WTC11 (cell line): Measurements from ENCODE around the gene HDHD5. TPM values are rescaled to one million over a fixed set of nuclear protein-coding genes. Genes with fewer than 3 reads are reported as not detected.
A peak's percentile ranks its signal among the peaks of the same experiment; 100 is the strongest.

Experiments used
- AR ChIP-seq: fragments of 250-450 bp; sonication (Bioruptor Pico); IDR thresholded peaks from 2 replicates; pipeline ENCODE4 v1.9.0; 2021; ENCODE audit warnings: mild to moderate bottlenecking
- CBFB ChIP-seq: sonication (generic); formaldehyde crosslinking; IDR thresholded peaks from 2 replicates; pipeline ENCODE4 v1.8.1; 2022; ENCODE audit warnings: mild to moderate bottlenecking, low read depth, missing genetic modification reagents
- CREB1 ChIP-seq: sonication (generic); formaldehyde crosslinking; IDR thresholded peaks from 2 replicates; pipeline ENCODE4 v1.8.0; 2023; ENCODE audit warnings: mild to moderate bottlenecking, missing genetic modification reagents
- EMX1 ChIP-seq: fragments of 250-450 bp; sonication (Bioruptor Pico); IDR thresholded peaks from 2 replicates; pipeline ENCODE4 v1.8.0; 2021; ENCODE audit warnings: mild to moderate bottlenecking
- ESRRA ChIP-seq: sonication (generic); formaldehyde crosslinking; IDR thresholded peaks from 2 replicates; pipeline ENCODE4 v1.8.1; 2022; ENCODE audit warnings: mild to moderate bottlenecking, missing genetic modification reagents, borderline replicate concordance
- ETV6 ChIP-seq: sonication (generic); formaldehyde crosslinking; IDR thresholded peaks from 2 replicates; pipeline ENCODE4 v1.8.1; 2022; ENCODE audit warnings: mild to moderate bottlenecking, missing genetic modification reagents
- FOXJ3 ChIP-seq: sonication (generic); formaldehyde crosslinking; IDR thresholded peaks from 2 replicates; pipeline ENCODE4 v1.9.0; 2021; ENCODE audit warnings: missing genetic modification reagents, mild to moderate bottlenecking, borderline replicate concordance
- FOXK1 ChIP-seq: sonication (generic); formaldehyde crosslinking; IDR thresholded peaks from 2 replicates; pipeline ENCODE4 v1.8.0; 2022; ENCODE audit warnings: mild to moderate bottlenecking, moderate library complexity, missing genetic modification reagents
- GRHL2 ChIP-seq: fragments of 250-450 bp; sonication (Bioruptor Pico); IDR thresholded peaks from 2 replicates; pipeline ENCODE4 v1.8.0; 2022; ENCODE audit warnings: mild to moderate bottlenecking, moderate library complexity; ENCODE audit not compliant: insufficient replicate concordance, severe bottlenecking
- HMGXB4 ChIP-seq: sonication (generic); formaldehyde crosslinking; IDR thresholded peaks from 2 replicates; pipeline ENCODE4 v1.8.1; 2023; ENCODE audit warnings: mild to moderate bottlenecking, moderate library complexity, missing genetic modification reagents
- JUN ChIP-seq: sonication (generic); formaldehyde crosslinking; IDR thresholded peaks from 2 replicates; pipeline ENCODE4 v1.8.0; 2023; ENCODE audit warnings: mild to moderate bottlenecking, missing genetic modification reagents
- MAX ChIP-seq: sonication (generic); formaldehyde crosslinking; IDR thresholded peaks from 2 replicates; pipeline ENCODE4 v1.8.0; 2022; ENCODE audit warnings: mild to moderate bottlenecking, missing genetic modification reagents
- NFE2L1 ChIP-seq: sonication (generic); formaldehyde crosslinking; IDR thresholded peaks from 2 replicates; pipeline ENCODE4 v1.8.1; 2023; ENCODE audit warnings: missing genetic modification reagents
- NR1H2 ChIP-seq: sonication (generic); formaldehyde crosslinking; IDR thresholded peaks from 2 replicates; pipeline ENCODE4 v1.9.0; 2021; ENCODE audit warnings: mild to moderate bottlenecking, moderate library complexity, missing genetic modification reagents
- NR2C2 ChIP-seq: sonication (generic); formaldehyde crosslinking; IDR thresholded peaks from 2 replicates; pipeline ENCODE4 v1.8.0; 2022; ENCODE audit warnings: mild to moderate bottlenecking, missing genetic modification reagents
- NR3C1 ChIP-seq: sonication (generic); formaldehyde crosslinking; conservative IDR thresholded peaks from 2 replicates; pipeline ENCODE4 v1.8.1; 2023; ENCODE audit warnings: low read depth, mild to moderate bottlenecking, missing genetic modification reagents
- PREB ChIP-seq: sonication (generic); formaldehyde crosslinking; IDR thresholded peaks from 2 replicates; pipeline ENCODE4 v1.8.1; 2022; ENCODE audit warnings: mild to moderate bottlenecking, missing genetic modification reagents, moderate library complexity, borderline replicate concordance
- SMAD4 ChIP-seq: sonication (generic); formaldehyde crosslinking; IDR thresholded peaks from 2 replicates; pipeline ENCODE4 v1.8.0; 2022; ENCODE audit warnings: mild to moderate bottlenecking, missing genetic modification reagents
- STAT6 ChIP-seq: sonication (generic); formaldehyde crosslinking; conservative IDR thresholded peaks from 2 replicates; pipeline ENCODE4 v1.8.1; 2023; ENCODE audit warnings: mild to moderate bottlenecking, low read depth, missing genetic modification reagents, moderate library complexity
- USF1 ChIP-seq: sonication (generic); formaldehyde crosslinking; IDR thresholded peaks from 2 replicates; pipeline ENCODE4 v1.8.0; 2022; ENCODE audit warnings: mild to moderate bottlenecking, missing genetic modification reagents
- USF2 ChIP-seq: sonication (generic); formaldehyde crosslinking; IDR thresholded peaks from 2 replicates; pipeline ENCODE4 v1.8.1; 2023; ENCODE audit warnings: mild to moderate bottlenecking, missing genetic modification reagents, moderate library complexity
- ZMAT4 ChIP-seq: fragments of 250-450 bp; sonication (Bioruptor Pico); IDR thresholded peaks from 2 replicates; pipeline ENCODE4 v1.9.0; 2021; ENCODE audit warnings: mild to moderate bottlenecking
- ZNF138 ChIP-seq: sonication (generic); formaldehyde crosslinking; conservative IDR thresholded peaks from 2 replicates; pipeline ENCODE4 v1.8.1; 2022; ENCODE audit warnings: mild to moderate bottlenecking, moderate library complexity, missing genetic modification reagents
- ZNF232 ChIP-seq: sonication (generic); formaldehyde crosslinking; IDR thresholded peaks from 2 replicates; pipeline ENCODE4 v1.8.0; 2022; ENCODE audit warnings: mild to moderate bottlenecking, missing genetic modification reagents
- ZNF281 ChIP-seq: sonication (generic); formaldehyde crosslinking; IDR thresholded peaks from 2 replicates; pipeline ENCODE4 v1.8.0; 2023; ENCODE audit warnings: mild to moderate bottlenecking, missing genetic modification reagents
- ZNF671 ChIP-seq: fragments of 250-450 bp; sonication (Bioruptor Pico); IDR thresholded peaks from 2 replicates; pipeline ENCODE4 v1.8.0; 2021; ENCODE audit warnings: mild to moderate bottlenecking
- total RNA-seq: library from RNA; stranded (reverse); gene quantifications from 3 replicates; pipeline ENCODE4 v1.2.3, GENCODE V29; 2021

The HDHD5 gene
- total RNA-seq, 1 experiment from 2014 or later: 84.0 TPM

- no peak for TF ChIP-seq ZNF671 (CRISPR knock-in tag)
- TF ChIP-seq ETV6 (CRISPR knock-in tag): no peak
- TF ChIP-seq ZNF138 (CRISPR knock-in tag): no peak
- TF ChIP-seq AR (CRISPR knock-in tag): peak; percentile 29; the same call in 1 of the 2 replicates
- TF ChIP-seq EMX1 (CRISPR knock-in tag): no peak
- TF ChIP-seq ZNF232 (CRISPR knock-in tag): 0 out of 2 replicates have a peak, but pooled peaks have one; percentile 28
- TF ChIP-seq NFE2L1 (CRISPR knock-in tag): no peak
- TF ChIP-seq ESRRA (CRISPR knock-in tag): no peak
- no peak for TF ChIP-seq PREB (CRISPR knock-in tag)
- TF ChIP-seq FOXJ3 (CRISPR knock-in tag): no peak
- TF ChIP-seq STAT6 (CRISPR knock-in tag): no peak
- TF ChIP-seq JUN (CRISPR knock-in tag): no peak
- no peak for TF ChIP-seq USF2 (CRISPR knock-in tag)
- no peak for TF ChIP-seq ZMAT4
- TF ChIP-seq GRHL2: no peak
- TF ChIP-seq NR2C2 (CRISPR knock-in tag): no peak
- no peak for TF ChIP-seq CBFB
- TF ChIP-seq NR3C1: no peak
- no peak for TF ChIP-seq CREB1 (CRISPR knock-in tag)
- TF ChIP-seq MAX (CRISPR knock-in tag): peak; percentile 29; the same call in 1 of the 2 replicates
- TF ChIP-seq HMGXB4: no peak
- no peak for TF ChIP-seq FOXK1 (CRISPR knock-in tag)
- TF ChIP-seq SMAD4 (CRISPR knock-in tag): no peak
- TF ChIP-seq USF1: no peak
- TF ChIP-seq NR1H2: no peak
- TF ChIP-seq ZNF281: no peak
These were observed 40.1 kb upstream of the HDHD5 start (continued) for GRCh38 chr22:17199003-17199731.
